Smooth muscle cell of bladder (primary cell): ENCODE results near the gene OR10W1. TPM values are rescaled to one million over a fixed set of nuclear protein-coding genes. Genes with fewer than 3 reads are reported as not detected.

Source experiments
- total RNA-seq: library from RNA; depleted of rRNA; stranded (reverse); fragments of >200 nt; gene quantifications from 2 replicates; pipeline ENCODE4 v1.2.3, GENCODE V29; 2014

Gene OR10W1
- total RNA-seq = not detected in 2 replicates

GRCh38 chr11:58268142-58268541 lies at the start of gene OR10W1:
Gene OR10W1, minus strand, starts transcription at chr11:58268260. Its CDS starts 402 bp downstream, at chr11:58267858.

Other genes starting within 250 kb of the OR10W1 start
- gene OR9Q1, start 244.4 kb downstream of the OR10W1 start, total RNA-seq = not detected in 2 replicates
- not detected in 2 replicates for gene OR6Q1, start 237.3 kb downstream of the OR10W1 start, total RNA-seq
- not detected in 2 replicates for gene OR9I1, start 142.7 kb downstream of the OR10W1 start, total RNA-seq
- not detected in 2 replicates for gene OR9Q2, start 79.2 kb downstream of the OR10W1 start, total RNA-seq
- gene OR1S2, start 64.1 kb downstream of the OR10W1 start, total RNA-seq = not detected in 2 replicates
- not detected in 2 replicates for gene OR1S1, start 55.5 kb downstream of the OR10W1 start, total RNA-seq
- gene OR10Q1, start 39.3 kb downstream of the OR10W1 start, total RNA-seq = not detected in 2 replicates
- gene OR5B17, start 90.8 kb upstream of the OR10W1 start, total RNA-seq = not detected in 2 replicates
- not detected in 2 replicates for gene OR5B3, start 138.6 kb upstream of the OR10W1 start, total RNA-seq
- not detected in 2 replicates for gene OR5B2, start 159.9 kb upstream of the OR10W1 start, total RNA-seq
- not detected in 2 replicates for gene OR5B12, start 174.0 kb upstream of the OR10W1 start, total RNA-seq
- gene OR5B21, start 239.8 kb upstream of the OR10W1 start, total RNA-seq = 0.14 TPM in 1 of 2 replicates, not detected in the other